Measurements from ENCODE around the gene CHRM4. TPM values are rescaled to one million over a fixed set of nuclear protein-coding genes. Genes with fewer than 3 reads are reported as not detected.

CHRM4 gene
- total RNA-seq, 2 experiments from 2014 or later = not detected

GRCh38 chr11:46378296-46378695 lies 13.3 kb downstream of the CHRM4 start:
- DNase-seq = no peak
- POLR2A ChIA-PET = interaction anchor here (0.7 to 1.3 kb wide), 6 partner anchors 9 to 215 kb away, joined by 3 read pairs; no protein-coding TSS in a partner anchor
- no peak overlapping the region for H3K27ac Mint-ChIP-seq
- TF ChIP-seq CTCF (IDR thresholded peaks at IDR 0.05) = no peak
- H3K4me3 Mint-ChIP-seq = no peak overlapping the region
- intact Hi-C loops (cut with micrococcal nuclease) = no loop called here
- H3K9me3 Mint-ChIP-seq = no peaks in the 10 kb centered on the region
- CTCF ChIA-PET = interaction anchor here (1.5 to 4.6 kb wide), 3 partner anchors 10 to 27 kb away, joined by 6 to 22 read pairs (median 9); no protein-coding TSS in a partner anchor
- peaks cover 18% of the 10 kb centered on the region for H3K36me3 Mint-ChIP-seq (ENCODE audit: low read depth)
- ATAC-seq = no peak
- peaks cover 3% of the 10 kb centered on the region for H3K27me3 Mint-ChIP-seq
- peaks cover 15% of the 10 kb centered on the region for H3K4me1 Mint-ChIP-seq (ENCODE audit: low read depth)

GRCh38 chr11:46377831-46378230 lies 13.7 kb downstream of the CHRM4 start:
- Mint-ChIP-seq H3K4me3 (no peak overlapping the region), H3K9me3 (no peaks in the 10 kb centered on the region), H3K4me1 (ENCODE audit: low read depth) (peaks cover 15% of the 10 kb centered on the region), H3K27ac (no peak overlapping the region), H3K27me3 (peaks cover 3% of the 10 kb centered on the region), H3K36me3 (ENCODE audit: low read depth) (peaks cover 18% of the 10 kb centered on the region)
- intact Hi-C loops (cut with micrococcal nuclease) = no loop called here
- ChIA-PET POLR2A (interaction anchor here (0.9 to 1.3 kb wide), 5 partner anchors 9 to 215 kb away, joined by 3 read pairs; no protein-coding TSS in a partner anchor), CTCF (interaction anchor here (0.7 to 4.6 kb wide), 4 partner anchors 9 to 32 kb away, joined by 3 to 22 read pairs (median 8); no protein-coding TSS in a partner anchor)
- no peak for TF ChIP-seq CTCF (IDR thresholded peaks at IDR 0.05)
- no peak for DNase-seq
- ATAC-seq = no peak

GRCh38 chr11:46377290-46377689 lies 14.3 kb downstream of the CHRM4 start:
- intact Hi-C loops (cut with micrococcal nuclease) = no loop called here
- Mint-ChIP-seq H3K27ac (no peak overlapping the region), H3K9me3 (no peaks in the 10 kb centered on the region), H3K4me3 (no peak overlapping the region), H3K36me3 (ENCODE audit: low read depth) (peaks cover 18% of the 10 kb centered on the region), H3K4me1 (ENCODE audit: low read depth) (peaks cover 15% of the 10 kb centered on the region), H3K27me3 (peaks cover 3% of the 10 kb centered on the region)
- ATAC-seq = no peak
- TF ChIP-seq CTCF (IDR thresholded peaks at IDR 0.05) = no peak
- ChIA-PET POLR2A (interaction anchor here (0.6 to 1.3 kb wide), 4 partner anchors 10 to 216 kb away, joined by 3 read pairs; no protein-coding TSS in a partner anchor), CTCF (interaction anchor here (0.7 to 4.6 kb wide), 5 partner anchors 9 to 31 kb away, joined by 3 to 22 read pairs (median 6); no protein-coding TSS in a partner anchor)
- DNase-seq = no peak

- H3K36me3 Mint-ChIP-seq (ENCODE audit: low read depth) = peaks cover 18% of the 10 kb centered on the region
- H3K27ac Mint-ChIP-seq = no peak overlapping the region
- no peak for TF ChIP-seq CTCF (IDR thresholded peaks at IDR 0.05)
- H3K4me1 Mint-ChIP-seq (ENCODE audit: low read depth) = peaks cover 12% of the 10 kb centered on the region
- POLR2A ChIA-PET = interaction anchor here (0.6 kb wide), 1 partner anchor 192 kb away, joined by 3 read pairs; no protein-coding TSS in a partner anchor
- H3K27me3 Mint-ChIP-seq = no peaks in the 10 kb centered on the region
- H3K4me3 Mint-ChIP-seq = no peak overlapping the region
- H3K9me3 Mint-ChIP-seq = no peaks in the 10 kb centered on the region
- ATAC-seq (no peak), DNase-seq (no peak)
- CTCF ChIA-PET = interaction anchor here (0.9 to 4.6 kb wide), 4 partner anchors 11 to 28 kb away, joined by 3 to 22 read pairs (median 6); no protein-coding TSS in a partner anchor
- intact Hi-C loops (cut with micrococcal nuclease) = no loop called here
Observed at GRCh38 chr11:46376258-46377050, 15.1 kb downstream of the CHRM4 start.
